Subcutaneous abdominal adipose tissue (tissue), 5 donors: ENCODE measurements around the gene RAB11FIP4.

ENCODE experiments used
- H3K27ac ChIP-seq: one replicate; pipeline ENCODE4 v1.7.0; 2013; ENCODE audit warnings: low read depth, mild to moderate bottlenecking, inconsistent platforms, low read length, moderate library complexity
- H3K27me3 ChIP-seq, 5 donors: one replicate each; pipeline ENCODE4 v1.7.0; 2013; ENCODE audit warnings: low read length in 5 of 5, inconsistent platforms in 1 of 5; ENCODE audit not compliant: control insufficient read depth in 5 of 5, insufficient read depth in 4 of 5
- H3K36me3 ChIP-seq, 5 donors: one replicate each; pipeline ENCODE4 v1.7.0; 2013; ENCODE audit warnings: low read length in 5 of 5; ENCODE audit not compliant: control insufficient read depth in 5 of 5, insufficient read depth in 5 of 5
- H3K4me1 ChIP-seq, 5 donors: one replicate each; pipeline ENCODE4 v1.7.0; 2013; ENCODE audit warnings: low read length in 5 of 5, mild to moderate bottlenecking in 3 of 5, moderate library complexity in 1 of 5; ENCODE audit not compliant: control insufficient read depth in 5 of 5, insufficient read depth in 5 of 5
- H3K4me3 ChIP-seq, 5 donors: one replicate each; pipeline ENCODE4 v1.7.0; 2013; ENCODE audit warnings: low read length in 5 of 5, low read depth in 1 of 5
- H3K9ac ChIP-seq, 5 donors: one replicate each; pipeline ENCODE4 v1.7.0; 2013; ENCODE audit warnings: low read length in 5 of 5, mild to moderate bottlenecking in 4 of 5, moderate library complexity in 3 of 5
- H3K9me3 ChIP-seq, 5 donors: one replicate each; pipeline ENCODE4 v1.7.0; 2013; ENCODE audit warnings: low read length in 5 of 5; ENCODE audit not compliant: control insufficient read depth in 5 of 5
- donor health status: healthy.
- donor health status: healthy.
- donor health status: healthy.
- donor health status: healthy.
- donor health status: healthy.

The RAB11FIP4 gene

GRCh38 chr17:31385428-31386285 is 5.8 kb upstream of the RAB11FIP4 start:
- peaks cover 7 to 21% (median 14%) of the 10 kb centered on the region in 5 donors for H3K27me3 ChIP-seq
- H3K27ac ChIP-seq, result no peak overlapping the region
- H3K9me3 ChIP-seq, result no peaks in the 10 kb centered on the region
- H3K9ac ChIP-seq, result no peak overlapping the region
- H3K4me3 ChIP-seq, result no peak overlapping the region
- H3K36me3 ChIP-seq, result peaks cover 0 to 9% (median 2%) of the 10 kb centered on the region in 5 donors
- peaks cover 0 to 7% (median 0%) of the 10 kb centered on the region in 5 donors for H3K4me1 ChIP-seq

DNA sequence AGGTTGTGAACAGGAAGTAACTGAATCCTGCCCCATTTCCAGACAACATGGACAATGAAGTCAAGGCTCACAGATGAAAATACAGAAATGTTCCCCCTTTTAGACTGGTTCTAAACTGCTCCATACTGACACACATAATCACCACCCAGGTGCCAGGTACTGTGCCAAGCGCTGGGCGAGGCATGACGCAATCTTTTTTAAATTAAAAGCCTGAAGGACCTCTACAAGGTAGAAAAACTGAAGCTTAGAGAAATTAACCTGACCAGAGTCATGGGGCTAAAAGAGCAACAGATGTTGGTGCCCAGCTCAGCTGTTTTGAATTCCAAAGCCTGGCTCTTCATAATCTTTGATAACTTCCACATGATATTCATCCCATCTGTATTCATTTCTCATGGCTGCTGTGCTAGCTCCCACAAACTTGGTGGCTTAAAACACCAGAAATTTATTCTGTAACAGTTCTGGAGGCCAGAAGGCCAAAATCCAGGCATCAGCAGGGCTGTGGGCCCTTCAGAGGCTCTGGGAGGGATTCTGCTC is 4.9 kb upstream of the RAB11FIP4 start:
- Histone ChIP-seq H3K27ac (no peak overlapping the region), H3K9ac (no peak overlapping the region), H3K4me1 (peaks cover 0 to 13% (median 5%) of the 10 kb centered on the region in 5 donors), H3K4me3 (no peak overlapping the region), H3K36me3 (peaks cover 0 to 9% (median 2%) of the 10 kb centered on the region in 5 donors), H3K9me3 (no peaks in the 10 kb centered on the region), H3K27me3 (peaks cover 11 to 25% (median 19%) of the 10 kb centered on the region in 5 donors)

- peaks cover 0 to 5% (median 0%) of the 10 kb centered on the region in 5 donors for H3K36me3 ChIP-seq
- peaks cover 12 to 30% (median 23%) of the 10 kb centered on the region in 5 donors for H3K27me3 ChIP-seq
- H3K4me3 ChIP-seq, result no peak overlapping the region
- peaks cover 0 to 18% (median 12%) of the 10 kb centered on the region in 5 donors for H3K4me1 ChIP-seq
- no peak overlapping the region for H3K27ac ChIP-seq
- H3K9ac ChIP-seq, result no peak overlapping the region
- H3K9me3 ChIP-seq, result no peaks in the 10 kb centered on the region
Measured at GRCh38 chr17:31387438-31387837, 4.0 kb upstream of the RAB11FIP4 start.

DNA sequence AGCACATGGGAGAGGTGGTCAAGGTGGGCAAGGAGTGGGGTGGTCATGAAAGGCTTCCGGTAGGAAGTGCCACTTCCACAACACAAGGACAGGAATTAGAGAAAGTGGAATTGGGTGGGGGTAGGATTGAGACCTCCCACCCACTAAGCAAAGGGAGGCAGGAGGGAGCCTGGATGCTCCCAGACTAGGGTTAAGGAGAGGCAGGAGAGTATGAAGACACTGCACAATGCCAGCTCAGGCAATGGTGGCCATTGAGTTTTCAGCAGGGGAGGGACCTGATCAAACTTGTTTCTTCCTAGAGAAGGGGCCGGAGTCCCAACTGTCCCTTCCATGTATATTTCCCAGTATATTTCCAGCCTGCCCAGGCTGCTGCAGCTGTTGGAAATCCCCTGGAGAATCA is 3.1 kb upstream of the RAB11FIP4 start:
- Histone ChIP-seq H3K4me3 (no peak overlapping the region), H3K27ac (no peak overlapping the region), H3K9me3 (no peaks in the 10 kb centered on the region), H3K27me3 (peaks cover 18 to 39% (median 33%) of the 10 kb centered on the region in 5 donors), H3K9ac (no peak overlapping the region), H3K36me3 (no peaks in the 10 kb centered on the region), H3K4me1 (peaks cover 0 to 20% (median 14%) of the 10 kb centered on the region in 5 donors)

GRCh38 chr17:31388770-31389656 is 2.5 kb upstream of the RAB11FIP4 start:
- Histone ChIP-seq H3K27ac (no peak overlapping the region), H3K4me3 (no peak overlapping the region), H3K27me3 (peaks cover 23 to 39% (median 36%) of the 10 kb centered on the region in 5 donors), H3K36me3 (no peaks in the 10 kb centered on the region), H3K9me3 (no peaks in the 10 kb centered on the region), H3K4me1 (peaks cover 0 to 20% (median 14%) of the 10 kb centered on the region in 5 donors), H3K9ac (no peak overlapping the region)

- Histone ChIP-seq H3K4me1 (peaks cover 0 to 20% (median 14%) of the 10 kb centered on the region in 5 donors), H3K9me3 (no peaks in the 10 kb centered on the region), H3K4me3 (no peak overlapping the region), H3K36me3 (no peaks in the 10 kb centered on the region), H3K9ac (no peak overlapping the region), H3K27me3 (peaks cover 23 to 40% (median 36%) of the 10 kb centered on the region in 5 donors), H3K27ac (no peak overlapping the region)
Measured at GRCh38 chr17:31389657-31390381, 1.7 kb upstream of the RAB11FIP4 start.

- Histone ChIP-seq H3K27me3 (peaks cover 23 to 41% (median 36%) of the 10 kb centered on the region in 5 donors), H3K27ac (no peak overlapping the region), H3K36me3 (no peaks in the 10 kb centered on the region), H3K9me3 (no peaks in the 10 kb centered on the region), H3K9ac (no peak overlapping the region), H3K4me3 (no peak overlapping the region), H3K4me1 (peaks cover 0 to 20% (median 14%) of the 10 kb centered on the region in 5 donors)
Measured at GRCh38 chr17:31390426-31390747, 1.1 kb upstream of the RAB11FIP4 start.

GRCh38 chr17:31390748-31391495 is 553 bp upstream of the RAB11FIP4 start:
- H3K27me3 ChIP-seq, result peaks cover 26 to 41% (median 36%) of the 10 kb centered on the region in 5 donors
- no peak overlapping the region for H3K9ac ChIP-seq
- H3K9me3 ChIP-seq, result no peaks in the 10 kb centered on the region
- H3K4me1 ChIP-seq, result peaks cover 0 to 20% (median 14%) of the 10 kb centered on the region in 5 donors
- H3K36me3 ChIP-seq, result no peaks in the 10 kb centered on the region
- peak overlapping the region in 4 of 5 donors; percentile 39 to 62 (median 54) for H3K4me3 ChIP-seq
- no peak overlapping the region for H3K27ac ChIP-seq
